C4-2B (cell line): ENCODE data around the gene ABCB11.

ENCODE experiments used
- H3K27ac ChIP-seq: fragments of 450-650 bp; 2 replicates; pipeline ENCODE4 v1.5.1; 2017
- ZFX ChIP-seq: fragments of 450-650 bp; IDR thresholded peaks from 2 replicates; pipeline ENCODE4 v1.6.1; 2017
- TF ChIP-seq, protein P1 (sequence below): fragments of 450-650 bp; conservative IDR thresholded peaks from 2 replicates; pipeline ENCODE4 v1.5.1; 2017; ENCODE audit warnings: mild to moderate bottlenecking

The ABCB11 gene

DNA sequence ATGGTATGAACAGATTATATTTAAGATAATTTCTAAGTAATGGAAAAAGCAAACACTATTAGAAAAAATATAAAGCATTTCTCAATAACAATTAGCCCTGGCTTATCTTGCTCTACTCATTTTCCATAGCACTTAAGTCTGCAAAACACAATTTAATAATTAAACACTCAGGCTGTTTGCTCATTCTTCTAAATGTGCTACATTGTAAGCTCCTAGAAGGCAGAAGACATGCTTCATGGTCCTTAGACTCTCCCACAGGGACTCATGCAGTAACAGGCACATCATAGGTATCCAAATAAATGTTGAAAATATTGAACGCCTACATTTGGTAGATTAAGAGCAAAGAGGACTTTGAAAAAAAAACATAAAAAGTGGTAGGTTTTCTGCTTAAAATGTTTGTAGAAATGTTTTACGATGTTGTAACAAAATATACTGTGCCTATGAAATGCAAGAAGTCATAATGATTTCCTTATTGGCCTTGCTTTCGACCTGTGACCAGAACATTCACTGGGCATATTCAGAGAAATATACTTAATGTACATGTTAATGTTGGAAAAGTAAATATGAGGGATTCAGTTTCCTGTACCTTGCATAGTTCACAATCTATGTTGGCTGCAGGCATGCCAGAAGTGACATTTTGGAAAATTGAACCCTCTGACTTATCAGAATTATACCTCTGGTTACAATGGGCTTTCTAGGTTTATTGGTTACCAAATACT is 102.9 kb downstream of the ABCB11 start:
- no peak overlapping the region for H3K27ac ChIP-seq
- TF ChIP-seq, protein P1, sequence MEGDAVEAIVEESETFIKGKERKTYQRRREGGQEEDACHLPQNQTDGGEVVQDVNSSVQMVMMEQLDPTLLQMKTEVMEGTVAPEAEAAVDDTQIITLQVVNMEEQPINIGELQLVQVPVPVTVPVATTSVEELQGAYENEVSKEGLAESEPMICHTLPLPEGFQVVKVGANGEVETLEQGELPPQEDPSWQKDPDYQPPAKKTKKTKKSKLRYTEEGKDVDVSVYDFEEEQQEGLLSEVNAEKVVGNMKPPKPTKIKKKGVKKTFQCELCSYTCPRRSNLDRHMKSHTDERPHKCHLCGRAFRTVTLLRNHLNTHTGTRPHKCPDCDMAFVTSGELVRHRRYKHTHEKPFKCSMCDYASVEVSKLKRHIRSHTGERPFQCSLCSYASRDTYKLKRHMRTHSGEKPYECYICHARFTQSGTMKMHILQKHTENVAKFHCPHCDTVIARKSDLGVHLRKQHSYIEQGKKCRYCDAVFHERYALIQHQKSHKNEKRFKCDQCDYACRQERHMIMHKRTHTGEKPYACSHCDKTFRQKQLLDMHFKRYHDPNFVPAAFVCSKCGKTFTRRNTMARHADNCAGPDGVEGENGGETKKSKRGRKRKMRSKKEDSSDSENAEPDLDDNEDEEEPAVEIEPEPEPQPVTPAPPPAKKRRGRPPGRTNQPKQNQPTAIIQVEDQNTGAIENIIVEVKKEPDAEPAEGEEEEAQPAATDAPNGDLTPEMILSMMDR = no peak
- TF ChIP-seq ZFX = no peak

DNA sequence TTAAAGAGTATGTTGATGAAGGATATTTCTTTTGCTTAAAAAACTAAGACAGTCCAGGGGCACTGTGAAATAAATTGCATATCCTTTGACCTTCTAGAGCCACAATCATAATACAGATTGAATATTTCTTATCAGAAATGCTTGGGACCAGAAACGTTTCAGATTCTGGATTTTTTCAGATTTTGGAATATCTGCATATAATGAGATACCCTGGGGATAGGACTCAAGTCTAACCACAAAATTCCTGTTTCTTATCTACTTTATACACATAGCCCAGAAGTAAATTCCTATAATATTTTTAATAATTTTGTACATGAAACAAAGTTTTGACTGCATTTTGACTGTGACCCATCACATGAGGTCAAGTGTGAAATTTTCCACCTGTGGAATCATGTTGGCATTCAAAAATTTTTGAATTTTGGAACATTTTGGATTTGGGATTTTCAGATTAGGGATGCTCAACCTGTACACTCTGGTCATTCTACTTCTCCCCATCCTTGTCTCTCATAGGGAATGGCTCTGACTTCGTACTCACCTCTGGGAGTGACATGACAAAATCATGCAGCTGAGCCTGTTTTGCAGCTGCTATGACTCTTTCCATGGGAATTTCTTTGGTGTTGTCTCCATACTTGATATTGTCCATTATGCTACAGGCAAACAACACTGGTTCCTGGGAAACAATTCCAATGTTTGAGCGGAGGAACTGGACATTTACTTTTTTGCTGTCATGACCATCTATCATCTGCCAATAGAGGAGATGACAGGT is 104.3 kb downstream of the ABCB11 start:
- no peak for TF ChIP-seq ZFX
- TF ChIP-seq, protein P1 = no peak
- H3K27ac ChIP-seq = no peak overlapping the region

DNA sequence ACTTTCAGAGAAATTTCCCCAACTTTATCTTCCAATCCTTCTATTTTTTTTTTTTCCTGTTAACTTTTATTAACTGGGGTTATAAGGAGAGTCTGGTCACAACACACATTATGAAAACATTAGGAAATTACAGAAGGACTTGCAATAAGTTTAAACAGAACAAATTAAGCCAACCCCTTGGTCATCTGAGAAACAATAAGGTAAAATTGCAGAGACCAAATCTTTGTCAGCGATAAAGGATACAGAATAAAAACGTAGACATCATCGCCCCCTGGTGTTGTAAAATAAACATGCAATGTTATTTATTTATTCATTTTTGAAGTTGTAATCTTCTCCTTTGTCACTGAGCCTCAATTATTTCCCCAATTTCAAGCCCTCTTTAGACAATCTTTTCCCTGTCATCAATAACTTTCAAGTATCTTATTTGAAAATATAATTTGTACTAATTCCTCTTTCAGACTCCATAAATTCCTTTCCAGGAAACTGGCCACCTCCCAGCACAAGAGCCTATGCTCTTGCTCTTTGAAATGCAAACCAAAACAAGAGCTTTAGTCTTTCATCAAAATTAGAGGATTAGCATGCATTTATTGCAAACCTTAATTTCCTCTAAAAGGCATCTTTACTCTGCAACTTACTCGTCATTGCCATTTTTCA is 110.5 kb downstream of the ABCB11 start:
- TF ChIP-seq ZFX = no peak
- TF ChIP-seq, protein P1 = peak; percentile 75
- no peak overlapping the region for H3K27ac ChIP-seq

DNA sequence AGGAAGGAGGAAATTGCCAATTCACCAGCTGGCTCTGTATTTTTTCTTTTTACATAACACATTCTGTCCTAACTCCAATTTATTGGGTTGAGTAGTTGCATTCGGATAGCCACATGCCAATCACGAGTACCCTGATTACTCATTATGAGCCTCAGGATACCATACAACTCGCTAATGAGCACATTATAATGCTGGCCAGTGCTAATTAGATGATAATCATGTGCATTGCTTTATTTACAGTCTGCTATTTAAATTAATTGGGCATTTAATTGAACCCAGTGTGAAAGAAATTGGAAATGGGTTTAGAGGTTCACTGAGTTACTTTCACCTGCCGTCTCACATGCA is 114.8 kb downstream of the ABCB11 start:
- TF ChIP-seq ZFX = no peak
- TF ChIP-seq, protein P1 = no peak
- H3K27ac ChIP-seq = no peak overlapping the region

GRCh38 chr2:168915441-168916330 is 115.4 kb downstream of the ABCB11 start:
- no peak for TF ChIP-seq ZFX
- TF ChIP-seq, protein P1 = no peak
- no peak overlapping the region for H3K27ac ChIP-seq

DNA sequence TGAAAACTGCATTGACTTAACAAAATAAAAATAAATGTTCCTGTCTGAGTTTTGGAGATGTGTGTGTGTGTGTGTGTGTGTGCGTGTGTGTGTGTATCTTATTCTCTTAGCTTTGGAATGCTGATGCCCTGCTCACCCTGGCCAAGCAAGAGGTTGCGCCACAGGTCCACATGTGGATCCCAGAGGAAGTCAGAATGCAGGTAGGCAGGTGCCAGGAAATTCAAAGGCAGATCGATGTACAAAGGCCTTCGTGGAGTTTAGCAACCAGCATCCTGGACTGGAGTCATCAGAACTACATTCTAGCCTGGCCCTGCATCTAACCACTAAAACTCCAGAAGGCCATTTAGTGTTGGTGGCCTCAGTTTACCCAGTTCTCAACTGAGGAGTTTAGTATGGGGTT is 117.6 kb downstream of the ABCB11 start:
- TF ChIP-seq, protein P1 = no peak
- TF ChIP-seq ZFX = no peak
- H3K27ac ChIP-seq = no peak overlapping the region
